CD4-positive, alpha-beta T cell treated with Interleukin-4 for 1 hour (primary cell): ENCODE measurements around the gene PRXL2C.
"Not testable (repeated sequence)": the region's sequence is repeated elsewhere in the genome, so short reads cannot be mapped to it uniquely, and the experiment has no call there.

Experiments used
- DNase-seq, 2 donors: peaks; one replicate each; pipeline ENCODE4 v3.0.0-alpha.2; 2020 to 2022

The PRXL2C gene

GRCh38 chr9:96646081-96646991, 8.8 kb downstream of the PRXL2C start:
- DNase-seq: peak; percentile 17 to 35

GRCh38 chr9:96644137-96644536, 11.0 kb downstream of the PRXL2C start:
- no peak for DNase-seq

GRCh38 chr9:96641514-96641913, 13.6 kb downstream of the PRXL2C start:
- no peak for DNase-seq

GRCh38 chr9:96638606-96639364, 16.3 kb downstream of the PRXL2C start:
- DNase-seq: no peak

- DNase-seq: no peak
These were observed 18.7 kb downstream of the PRXL2C start for GRCh38 chr9:96636368-96636767.

- not testable (repeated sequence) for DNase-seq
These were observed 21.5 kb downstream of the PRXL2C start for GRCh38 chr9:96633579-96633978.

GRCh38 chr9:96626912-96627311, 28.2 kb downstream of the PRXL2C start:
- no peak for DNase-seq

- DNase-seq: no peak
These were observed 33.5 kb downstream of the PRXL2C start for GRCh38 chr9:96621618-96622017.

GRCh38 chr9:96620832-96621269, 34.3 kb downstream of the PRXL2C start:
- no peak for DNase-seq

- no peak for DNase-seq
These were observed 35.0 kb downstream of the PRXL2C start for GRCh38 chr9:96620181-96620514.

- DNase-seq: peak; percentile 81 to 85
These were observed 35.5 kb downstream of the PRXL2C start, which contains the start of gene CDC14B for GRCh38 chr9:96619491-96620180. Gene CDC14B, minus strand, starts transcription at chr9:96619843. Its CDS starts 465 bp downstream, at chr9:96619378.

GRCh38 chr9:96619124-96619465, 36.0 kb downstream of the PRXL2C start:
- no peak for DNase-seq

- no peak for DNase-seq
These were observed 36.7 kb downstream of the PRXL2C start for GRCh38 chr9:96618209-96619123.

- DNase-seq: no peak
These were observed 37.5 kb downstream of the PRXL2C start for GRCh38 chr9:96617439-96618185.

- DNase-seq: no peak
These were observed 38.2 kb downstream of the PRXL2C start for GRCh38 chr9:96616817-96617438.

GRCh38 chr9:96615411-96615810, 39.7 kb downstream of the PRXL2C start:
- DNase-seq: no peak

- not testable (repeated sequence) for DNase-seq
These were observed 40.5 kb downstream of the PRXL2C start for GRCh38 chr9:96614664-96615063.

- DNase-seq: no peak
These were observed 42.0 kb downstream of the PRXL2C start for GRCh38 chr9:96612966-96613589.

- DNase-seq: no peak
These were observed 42.8 kb downstream of the PRXL2C start for GRCh38 chr9:96612105-96612965.

- DNase-seq: no peak
These were observed 43.8 kb downstream of the PRXL2C start for GRCh38 chr9:96611302-96611701.
